Gastroesophageal sphincter (tissue), 4 donors: ENCODE measurements around the gene PLA2G4A. TPM values are rescaled to one million over a fixed set of nuclear protein-coding genes. Genes with fewer than 3 reads are reported as not detected.

Experiments used
- ATAC-seq: fragments of 150-250 bp; one replicate; pipeline ENCODE4 v1.9.1; 2016; ENCODE audit warnings: mild to moderate bottlenecking, moderate library complexity
- H3K27ac ChIP-seq, 4 donors: fragments of 200-600 bp; sonication (generic) in 3 of 4; 1 replicate in 3 of 4; 2 replicates in 1 of 4; pipeline ENCODE4 v1.5.1; 2016 to 2019
- H3K27me3 ChIP-seq: fragments of 200-600 bp; sonication (generic); one replicate; pipeline ENCODE4 v1.5.1; 2019
- H3K36me3 ChIP-seq, 2 donors: fragments of 200-600 bp; sonication (generic); one replicate each; pipeline ENCODE4 v1.5.1; 2019; ENCODE audit warnings: control low read depth in 1 of 2
- H3K4me1 ChIP-seq, 3 donors: fragments of 200-600 bp; sonication (generic); 1 replicate in 2 of 3; 2 replicates in 1 of 3; pipeline ENCODE4 v1.5.1; 2016 to 2019; ENCODE audit warnings: control low read depth in 2 of 3
- H3K4me3 ChIP-seq, 2 donors: fragments of 200-600 bp; sonication (generic); one replicate each; pipeline ENCODE4 v1.5.1; 2019; ENCODE audit warnings: mild to moderate bottlenecking in 1 of 2, moderate library complexity in 1 of 2
- H3K9me3 ChIP-seq, 3 donors: fragments of 200-600 bp; sonication (generic); one replicate each; pipeline ENCODE4 v1.5.1; 2017 to 2019; ENCODE audit warnings: control low read depth in 2 of 3
- EP300 ChIP-seq: sonication (generic); formaldehyde crosslinking; IDR thresholded peaks from one replicate; pipeline ENCODE4 v1.6.1; 2017; ENCODE audit warnings: antibody characterized with exemption, mild to moderate bottlenecking
- POLR2A ChIP-seq, 2 donors: fragments of 450-650 bp; IDR thresholded peaks; one replicate each; pipeline ENCODE4 v1.6.1; 2017; ENCODE audit warnings: antibody characterized with exemption in 2 of 2, mild to moderate bottlenecking in 2 of 2, moderate library complexity in 1 of 2
- POLR2AphosphoS5 ChIP-seq: sonication (generic); formaldehyde crosslinking; IDR thresholded peaks from one replicate; pipeline ENCODE4 v1.6.1; 2017; ENCODE audit warnings: antibody characterized with exemption
- WGBS, 2 donors: methylation state at CpG; one replicate each; pipeline ENCODE4 v1.1.5; 2018; ENCODE audit warnings: low coverage in 1 of 2; 5-methylcytosine and 5-hydroxymethylcytosine counted together
- total RNA-seq, 4 donors: library from RNA; depleted of rRNA; stranded (reverse); fragments of >200 nt; gene quantifications; one replicate each; pipeline ENCODE4 v1.1.0, GENCODE V29; 2016
- TF ChIP-seq, protein P1 (sequence below), 4 experiments: fragments of 200-600 bp in 2 of 4; fragments of 450-650 bp in 2 of 4; sonication (generic) in 1 of 4; IDR thresholded peaks; one replicate each; pipeline ENCODE4 v1.5.1; 2017 to 2019; ENCODE audit warnings: antibody characterized with exemption in 4 of 4, mild to moderate bottlenecking in 2 of 4, moderate library complexity in 2 of 4

Gene PLA2G4A
- total RNA-seq, 4 donors from 2014 or later: 3.6 to 9.7 (median 5.0) TPM

DNA sequence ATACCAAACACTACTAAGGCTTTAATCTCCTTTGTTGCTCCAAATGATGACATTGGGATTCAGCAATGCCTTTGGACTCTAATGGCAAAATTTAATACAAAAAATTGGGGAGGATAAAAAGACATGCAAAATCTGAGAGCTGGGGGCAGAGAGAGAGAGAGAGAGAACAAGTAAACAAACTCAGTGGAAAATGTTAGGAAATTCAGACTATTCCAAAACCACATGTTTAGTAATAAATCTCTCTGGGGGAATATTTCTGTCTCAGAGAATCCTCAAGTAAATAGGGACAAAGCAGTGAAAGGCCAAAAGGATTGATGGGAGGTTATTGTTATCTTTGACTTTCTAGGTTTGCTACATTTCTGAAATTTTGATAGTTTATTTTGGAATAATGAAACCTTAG lies 65.7 kb downstream of the PLA2G4A start:
- TF ChIP-seq EP300 (no peak), POLR2AphosphoS5 (no peak), POLR2A (IDR thresholded peaks at IDR 0.05) (no peak)
- TF ChIP-seq, protein P1, sequence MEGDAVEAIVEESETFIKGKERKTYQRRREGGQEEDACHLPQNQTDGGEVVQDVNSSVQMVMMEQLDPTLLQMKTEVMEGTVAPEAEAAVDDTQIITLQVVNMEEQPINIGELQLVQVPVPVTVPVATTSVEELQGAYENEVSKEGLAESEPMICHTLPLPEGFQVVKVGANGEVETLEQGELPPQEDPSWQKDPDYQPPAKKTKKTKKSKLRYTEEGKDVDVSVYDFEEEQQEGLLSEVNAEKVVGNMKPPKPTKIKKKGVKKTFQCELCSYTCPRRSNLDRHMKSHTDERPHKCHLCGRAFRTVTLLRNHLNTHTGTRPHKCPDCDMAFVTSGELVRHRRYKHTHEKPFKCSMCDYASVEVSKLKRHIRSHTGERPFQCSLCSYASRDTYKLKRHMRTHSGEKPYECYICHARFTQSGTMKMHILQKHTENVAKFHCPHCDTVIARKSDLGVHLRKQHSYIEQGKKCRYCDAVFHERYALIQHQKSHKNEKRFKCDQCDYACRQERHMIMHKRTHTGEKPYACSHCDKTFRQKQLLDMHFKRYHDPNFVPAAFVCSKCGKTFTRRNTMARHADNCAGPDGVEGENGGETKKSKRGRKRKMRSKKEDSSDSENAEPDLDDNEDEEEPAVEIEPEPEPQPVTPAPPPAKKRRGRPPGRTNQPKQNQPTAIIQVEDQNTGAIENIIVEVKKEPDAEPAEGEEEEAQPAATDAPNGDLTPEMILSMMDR (IDR thresholded peaks at IDR 0.05): no peak
- ATAC-seq: peak; percentile 51
- H3K27ac ChIP-seq: no peak overlapping the region
- H3K4me3 ChIP-seq: no peak overlapping the region
- H3K4me1 ChIP-seq: peaks cover 0 to 11% (median 0%) of the 10 kb centered on the region in 3 donors
- no peaks in the 10 kb centered on the region for H3K36me3 ChIP-seq
- no peaks in the 10 kb centered on the region for H3K9me3 ChIP-seq
- no peaks in the 10 kb centered on the region for H3K27me3 ChIP-seq

DNA sequence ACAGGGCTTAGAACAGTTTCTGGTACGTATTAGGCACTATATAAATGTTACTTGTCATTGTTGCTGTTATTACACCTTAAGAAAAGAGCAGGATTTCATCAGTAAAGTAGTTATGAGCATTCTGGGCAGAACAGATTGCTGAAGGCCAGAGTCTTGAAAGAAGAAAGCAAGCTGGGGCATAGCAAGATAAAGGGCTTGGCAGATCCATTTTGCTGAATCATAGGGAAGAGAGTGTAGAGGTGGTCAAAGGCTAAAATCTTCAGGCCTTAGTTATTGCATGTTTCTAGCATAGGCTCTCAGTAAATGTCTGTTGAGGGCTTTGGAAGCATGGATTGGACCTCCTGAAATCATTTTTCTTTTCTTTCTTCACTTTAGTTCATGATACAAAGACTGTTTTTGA lies 67.5 kb downstream of the PLA2G4A start:
- H3K9me3 ChIP-seq: no peaks in the 10 kb centered on the region
- no peak overlapping the region for H3K4me3 ChIP-seq
- 88 to 100% methylated on average over 1 of the region's 1 CpG for WGBS, 2 donors
- peak overlapping the region in 1 of 4 donors; percentile 50 for H3K27ac ChIP-seq
- TF ChIP-seq, protein P1 (IDR thresholded peaks at IDR 0.05): no peak
- TF ChIP-seq POLR2A (IDR thresholded peaks at IDR 0.05): no peak
- TF ChIP-seq POLR2AphosphoS5: no peak
- TF ChIP-seq EP300: no peak
- peaks cover 0 to 11% (median 0%) of the 10 kb centered on the region in 3 donors for H3K4me1 ChIP-seq
- H3K27me3 ChIP-seq: no peaks in the 10 kb centered on the region
- no peak for ATAC-seq
- no peaks in the 10 kb centered on the region for H3K36me3 ChIP-seq

DNA sequence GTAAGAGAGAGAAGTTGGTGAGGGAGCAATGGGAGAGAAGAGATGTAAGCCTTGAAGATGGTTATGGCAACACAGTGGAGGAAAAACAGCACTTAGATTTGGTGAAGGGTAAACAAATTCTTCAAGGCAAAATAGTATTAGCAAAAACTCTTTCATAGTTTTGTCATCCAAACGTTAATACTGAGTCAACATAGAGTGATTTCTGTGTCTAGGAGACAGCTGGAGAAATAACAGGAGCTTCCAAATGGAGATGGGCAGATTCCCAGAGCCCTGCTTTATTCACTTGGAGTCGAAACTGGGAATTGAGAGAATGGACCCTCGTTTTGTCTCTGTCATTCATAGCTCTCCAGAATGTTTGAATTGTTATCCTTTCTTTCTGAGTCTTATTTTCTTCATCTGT lies 68.3 kb downstream of the PLA2G4A start:
- H3K27ac ChIP-seq: peak overlapping the region in 3 of 4 donors; percentile 15 to 50 (median 39)
- no peaks in the 10 kb centered on the region for H3K9me3 ChIP-seq
- no peaks in the 10 kb centered on the region for H3K36me3 ChIP-seq
- ATAC-seq: peak; percentile 46
- no peaks in the 10 kb centered on the region for H3K27me3 ChIP-seq
- H3K4me3 ChIP-seq: no peak overlapping the region
- peaks cover 0 to 11% (median 0%) of the 10 kb centered on the region in 3 donors for H3K4me1 ChIP-seq
- TF ChIP-seq, protein P1 (IDR thresholded peaks at IDR 0.05): no peak
- no peak for TF ChIP-seq POLR2A (IDR thresholded peaks at IDR 0.05)
- TF ChIP-seq EP300: no peak
- no peak for TF ChIP-seq POLR2AphosphoS5
- WGBS, 2 donors: 25 to 58% methylated on average over 3 of the region's 3 CpGs

DNA sequence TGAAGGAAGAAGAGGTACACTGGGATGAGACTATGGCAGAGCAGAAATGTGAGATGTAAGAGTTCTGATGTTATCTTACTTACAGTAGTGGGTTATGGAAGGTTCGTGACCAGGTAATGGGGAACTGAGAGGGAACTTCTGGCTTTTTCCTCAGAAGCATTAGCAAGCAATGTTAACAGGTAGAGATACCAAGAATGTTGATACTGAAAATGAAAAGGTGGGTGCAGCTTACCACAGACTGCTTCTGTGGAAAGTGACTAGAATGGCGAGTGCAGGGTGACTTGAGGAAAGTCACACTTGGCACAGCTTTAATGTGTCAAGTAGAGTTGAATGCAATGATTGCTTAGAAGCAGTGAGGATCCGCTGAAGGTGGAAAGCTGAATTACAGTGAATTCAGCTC lies 70.8 kb downstream of the PLA2G4A start:
- H3K4me3 ChIP-seq: no peak overlapping the region
- no peak for TF ChIP-seq EP300
- H3K27me3 ChIP-seq: no peaks in the 10 kb centered on the region
- no peaks in the 10 kb centered on the region for H3K9me3 ChIP-seq
- peaks cover 0 to 11% (median 0%) of the 10 kb centered on the region in 3 donors for H3K4me1 ChIP-seq
- no peaks in the 10 kb centered on the region for H3K36me3 ChIP-seq
- WGBS, 2 donors: 85 to 100% methylated on average over 3 of the region's 3 CpGs
- no peak for ATAC-seq
- H3K27ac ChIP-seq: no peak overlapping the region

DNA sequence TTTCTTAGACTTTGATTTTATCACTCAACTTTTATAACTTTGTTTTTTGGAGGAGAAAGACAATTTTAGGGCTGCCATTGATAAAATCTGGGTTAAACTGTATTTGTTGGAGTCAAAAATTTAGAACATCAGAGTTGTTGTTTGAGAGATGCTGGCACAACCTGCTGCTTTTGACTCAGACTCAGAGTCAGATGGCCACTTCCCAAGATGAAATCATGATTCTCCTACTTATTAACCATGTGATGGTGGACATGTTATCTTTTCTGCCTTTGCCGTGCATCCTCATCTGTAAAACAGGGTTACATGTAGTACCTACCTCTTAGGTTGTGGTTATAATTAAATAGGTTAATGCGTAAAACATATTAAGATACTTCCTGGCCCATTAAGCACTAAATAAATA lies 71.2 kb downstream of the PLA2G4A start:
- TF ChIP-seq, protein P1 (IDR thresholded peaks at IDR 0.05): no peak
- TF ChIP-seq EP300 (no peak), POLR2A (IDR thresholded peaks at IDR 0.05) (no peak), POLR2AphosphoS5 (no peak)
- Histone ChIP-seq H3K4me1 (peaks cover 0 to 11% (median 0%) of the 10 kb centered on the region in 3 donors), H3K27ac (peak overlapping the region in 1 of 4 donors; percentile 32), H3K27me3 (no peaks in the 10 kb centered on the region), H3K9me3 (no peaks in the 10 kb centered on the region), H3K4me3 (no peak overlapping the region), H3K36me3 (no peaks in the 10 kb centered on the region)
- ATAC-seq: no peak
- WGBS, 2 donors: 86 to 89% methylated on average over 2 of the region's 2 CpGs
